Sigmoid colon (tissue), 4 donors: ENCODE data around the gene BRPF3.

Experiments used
- CTCF ChIP-seq, 4 experiments: fragments of 450-650 bp in 3 of 4; fragments of 200-600 bp in 1 of 4; IDR thresholded peaks; one replicate each; pipeline ENCODE4 v1.5.1; 2016 to 2019; ENCODE audit warnings: antibody characterized with exemption in 4 of 4, mild to moderate bottlenecking in 3 of 4, moderate library complexity in 2 of 4
- EP300 ChIP-seq, 4 donors: sonication (generic); formaldehyde crosslinking; IDR thresholded peaks; one replicate each; pipeline ENCODE4 v1.6.1; 2017; ENCODE audit warnings: antibody characterized with exemption in 4 of 4
- POLR2A ChIP-seq, 2 donors: fragments of 450-650 bp; IDR thresholded peaks; one replicate each; pipeline ENCODE4 v1.6.1; 2016; ENCODE audit warnings: antibody characterized with exemption in 2 of 2, mild to moderate bottlenecking in 2 of 2, moderate library complexity in 2 of 2
- POLR2AphosphoS5 ChIP-seq, 4 donors: sonication (generic); formaldehyde crosslinking; IDR thresholded peaks; one replicate each; pipeline ENCODE4 v1.6.1; 2017; ENCODE audit warnings: antibody characterized with exemption in 4 of 4

GRCh38 chr6:36239774-36240173 lies 43.2 kb downstream of the BRPF3 start:
- no peak for TF ChIP-seq CTCF (IDR thresholded peaks at IDR 0.05)
- no peak for TF ChIP-seq POLR2A (IDR thresholded peaks at IDR 0.05)
- TF ChIP-seq POLR2AphosphoS5 (IDR thresholded peaks at IDR 0.05): no peak
- TF ChIP-seq EP300 (IDR thresholded peaks at IDR 0.05): no peak
